H1 (cell line): ENCODE measurements around the gene RFNG. TPM values are rescaled to one million over a fixed set of nuclear protein-coding genes. Genes with fewer than 3 reads are reported as not detected.

ENCODE experiments used
- CTCF ChIA-PET: fragments of 300-600 bp; sonication (Branson Sonifier 250); formaldehyde crosslinking; loops from one replicate; lab custom pipeline; 2021; ENCODE audit not compliant: partially characterized antibody; lab: Charles Lee
- POLR2A ChIA-PET: fragments of 300-600 bp; sonication (Branson Sonifier 250); formaldehyde crosslinking; loops from one replicate; lab custom pipeline; 2021; ENCODE audit warnings: inconsistent platforms; ENCODE audit not compliant: partially characterized antibody; lab: Charles Lee
- DNase-seq, 2 experiments: peaks; one replicate each; pipeline versions ENCODE4 v3.0.0 to v3.0.0-alpha.2; 2010 to 2022; ENCODE audit warnings: low spot score in 2 of 2, low read depth in 1 of 2, mixed read lengths in 1 of 2
- FAIRE-seq: peaks from 2 replicates; lab custom pipeline; 2011; peaks lifted over from hg19 to GRCh38; lab: Jason Lieb, UNC
- H2AFZ ChIP-seq: 2 replicates; pipeline ENCODE4 v1.8.1; 2012; ENCODE audit warnings: low read length, inconsistent platforms
- H2AK5ac ChIP-seq: 2 replicates; pipeline ENCODE4 v1.6.1; 2013; ENCODE audit warnings: low read depth, low read length
- H2BK120ac ChIP-seq: replicated peaks from 2 replicates; pipeline ENCODE3; 2013; ENCODE audit warnings: low read depth, low read length, inconsistent platforms
- H2BK12ac ChIP-seq: 2 replicates; pipeline ENCODE4 v1.6.1; 2013; ENCODE audit warnings: low read depth, low read length
- H2BK15ac ChIP-seq: 2 replicates; pipeline ENCODE4 v1.6.1; 2013; ENCODE audit warnings: low read length
- H2BK20ac ChIP-seq: 2 replicates; pipeline ENCODE4 v1.6.1; 2013; ENCODE audit warnings: low read length
- H2BK5ac ChIP-seq: 2 replicates; pipeline ENCODE4 v1.6.1; 2013; ENCODE audit warnings: low read depth, low read length
- H3K14ac ChIP-seq: 2 replicates; pipeline ENCODE4 v1.6.1; 2013; ENCODE audit warnings: inconsistent platforms; ENCODE audit not compliant: insufficient read length
- H3K18ac ChIP-seq: 2 replicates; pipeline ENCODE4 v1.6.1; 2013; ENCODE audit warnings: low read length; ENCODE audit errors: extremely low read depth
- H3K23ac ChIP-seq: 2 replicates; pipeline ENCODE4 v1.6.1; 2013; ENCODE audit warnings: inconsistent platforms; ENCODE audit not compliant: insufficient read length
- H3K23me2 ChIP-seq: 2 replicates; pipeline ENCODE4 v1.6.1; 2013; ENCODE audit warnings: low read depth, low read length
- H3K27ac ChIP-seq: 2 replicates; pipeline ENCODE4 v1.6.1; 2011; ENCODE audit warnings: low read depth, low read length, inconsistent platforms
- H3K27me3 ChIP-seq, 4 experiments: replicated peaks in 1 of 4; 1 replicate in 1 of 4; 2 replicates in 3 of 4; pipeline versions ENCODE4 v1.6.1 to v1.8.1; 2011 to 2013; ENCODE audit warnings: low read length in 3 of 4, mild to moderate bottlenecking in 3 of 4, inconsistent platforms in 2 of 4, mixed read lengths in 2 of 4, moderate library complexity in 1 of 4; ENCODE audit not compliant: control insufficient read depth in 3 of 4, insufficient read depth in 3 of 4; ENCODE audit errors: extremely low read depth in 1 of 4
- H3K36me3 ChIP-seq, 4 experiments: 2 replicates each; pipeline versions ENCODE4 v1.6.1 to v1.8.1; 2011 to 2013; ENCODE audit warnings: mild to moderate bottlenecking in 4 of 4, low read length in 3 of 4, moderate library complexity in 2 of 4, control low read depth in 1 of 4, inconsistent platforms in 1 of 4; ENCODE audit not compliant: insufficient read depth in 4 of 4, control insufficient read depth in 2 of 4
- H3K4ac ChIP-seq: replicated peaks from 2 replicates; pipeline ENCODE3; 2013; ENCODE audit warnings: low read length, low read depth, mixed read lengths, inconsistent platforms; ENCODE audit not compliant: insufficient read length
- H3K4me1 ChIP-seq, 4 experiments: replicated peaks in 1 of 4; 1 replicate in 1 of 4; 2 replicates in 3 of 4; pipeline versions ENCODE4 v1.6.1 to v1.8.1; 2011 to 2013; ENCODE audit warnings: low read length in 3 of 4, inconsistent platforms in 2 of 4, mixed read lengths in 1 of 4; ENCODE audit not compliant: insufficient read depth in 4 of 4, control insufficient read depth in 3 of 4
- H3K4me2 ChIP-seq, 2 experiments: 2 replicates each; pipeline versions ENCODE4 v1.6.1 to v1.8.1; 2011 to 2013; ENCODE audit warnings: low read depth in 2 of 2, low read length in 2 of 2, control low read depth in 1 of 2, inconsistent platforms in 1 of 2, mild to moderate bottlenecking in 1 of 2; ENCODE audit not compliant: insufficient read depth in 1 of 2
- H3K4me3 ChIP-seq, 4 experiments: fragments of 200-600, 300-600 bp in 1 of 4; sonication (generic), shearing (Covaris generic), sonication (Bioruptor Twin) in 1 of 4; 2 replicates each; pipeline versions ENCODE4 v1.5.1 to v1.8.1; 2011 to 2016; ENCODE audit warnings: low read length in 4 of 4, low read depth in 3 of 4, control low read depth in 2 of 4, inconsistent platforms in 2 of 4, mild to moderate bottlenecking in 2 of 4, mixed read lengths in 1 of 4, moderate library complexity in 1 of 4; ENCODE audit not compliant: insufficient read depth in 2 of 4; ENCODE audit errors: extremely low read depth in 1 of 4
- H3K56ac ChIP-seq: replicated peaks from 2 replicates; pipeline ENCODE3; 2013; ENCODE audit warnings: low read depth, mild to moderate bottlenecking, mixed read lengths, low read length, inconsistent platforms; ENCODE audit not compliant: insufficient read length
- H3K79me1 ChIP-seq: 2 replicates; pipeline ENCODE4 v1.6.1; 2013; ENCODE audit warnings: low read depth, low read length, control low read depth
- H3K79me2 ChIP-seq, 2 experiments: 2 replicates each; pipeline versions ENCODE4 v1.6.1 to v1.8.1; 2012 to 2013; ENCODE audit warnings: low read length in 2 of 2, mild to moderate bottlenecking in 2 of 2, inconsistent platforms in 1 of 2; ENCODE audit not compliant: insufficient read depth in 2 of 2, control insufficient read depth in 1 of 2
- H3K9ac ChIP-seq, 4 experiments: replicated peaks in 1 of 4; 1 replicate in 1 of 4; 2 replicates in 3 of 4; pipeline versions ENCODE4 v1.6.1 to v1.8.1; 2011 to 2013; ENCODE audit warnings: low read depth in 3 of 4, low read length in 3 of 4, control low read depth in 2 of 4, mild to moderate bottlenecking in 2 of 4, moderate library complexity in 2 of 4, inconsistent platforms in 1 of 4; ENCODE audit errors: extremely low read depth in 1 of 4
- H3K9me3 ChIP-seq, 2 experiments: 2 replicates each; pipeline versions ENCODE4 v1.6.1 to v1.8.1; 2012 to 2013; ENCODE audit warnings: mild to moderate bottlenecking in 2 of 2, moderate library complexity in 2 of 2, control low read depth in 1 of 2, inconsistent platforms in 1 of 2, low read depth in 1 of 2, low read length in 1 of 2, mixed read lengths in 1 of 2; ENCODE audit not compliant: insufficient read depth in 2 of 2
- H4K20me1 ChIP-seq, 2 experiments: replicated peaks in 1 of 2; 2 replicates each; pipeline versions ENCODE3 to v1.8.1; 2011 to 2013; ENCODE audit warnings: inconsistent platforms in 2 of 2, low read length in 2 of 2, mild to moderate bottlenecking in 1 of 2; ENCODE audit not compliant: insufficient read depth in 2 of 2, control insufficient read depth in 1 of 2
- H4K5ac ChIP-seq: 2 replicates; pipeline ENCODE4 v1.6.1; 2013; ENCODE audit warnings: low read length, low read depth, mixed read lengths, inconsistent platforms; ENCODE audit not compliant: insufficient read length
- H4K8ac ChIP-seq: 2 replicates; pipeline ENCODE4 v1.8.0; 2013; ENCODE audit warnings: mild to moderate bottlenecking, moderate library complexity, low read length, inconsistent platforms; ENCODE audit not compliant: insufficient read depth; ENCODE audit errors: extremely low read depth
- H4K91ac ChIP-seq: replicated peaks from 2 replicates; pipeline ENCODE3; 2013; ENCODE audit warnings: low read length, mixed read lengths, inconsistent platforms; ENCODE audit not compliant: insufficient read length
- BCL11A ChIP-seq, 2 experiments: IDR thresholded peaks; one replicate each; pipeline ENCODE4 v1.6.1; 2011; ENCODE audit warnings: low read depth in 2 of 2, low read length in 2 of 2, mild to moderate bottlenecking in 2 of 2
- EGR1 ChIP-seq: IDR thresholded peaks from 2 replicates; pipeline ENCODE4 v1.6.1; 2011; ENCODE audit warnings: low read depth, low read length, borderline replicate concordance
- JUND ChIP-seq: IDR thresholded peaks from 2 replicates; pipeline ENCODE4 v1.6.1; 2011; ENCODE audit warnings: mild to moderate bottlenecking, improper control_type of control experiment, low read length
- MAFK ChIP-seq: IDR thresholded peaks from 2 replicates; pipeline ENCODE4 v1.6.1; 2012; ENCODE audit warnings: low read depth, mild to moderate bottlenecking, improper control_type of control experiment, low read length
- NRF1 ChIP-seq: IDR thresholded peaks from 2 replicates; pipeline ENCODE4 v1.6.1; 2011; ENCODE audit warnings: mild to moderate bottlenecking, low read depth, low read length, improper control_type of control experiment
- SIRT6 ChIP-seq: IDR thresholded peaks from one replicate; pipeline ENCODE4 v1.7.1; 2012; ENCODE audit warnings: low read length, inconsistent platforms
- SP1 ChIP-seq: IDR thresholded peaks from 2 replicates; pipeline ENCODE4 v1.6.1; 2011; ENCODE audit warnings: low read depth, low read length
- TBP ChIP-seq: IDR thresholded peaks from 2 replicates; pipeline ENCODE4 v1.6.1; 2011; ENCODE audit warnings: low read depth, low read length, improper control_type of control experiment
- YY1 ChIP-seq: IDR thresholded peaks from 2 replicates; pipeline ENCODE4 v1.6.1; 2011; ENCODE audit warnings: low read depth, mild to moderate bottlenecking, low read length
- ZNF274 ChIP-seq: IDR thresholded peaks from 2 replicates; pipeline ENCODE4 v1.7.0; 2012; ENCODE audit warnings: low read length, borderline replicate concordance; ENCODE audit errors: extremely low read depth
- WGBS, 2 experiments: shearing (Covaris generic) in 1 of 2; methylation state at CpG; one replicate each; pipeline versions ENCODE4 v1.1.6 to v1.1.7; 2013 to 2015; ENCODE audit warnings: low lambda C conversion rate in 2 of 2, mixed read lengths in 2 of 2, inconsistent platforms in 1 of 2, low coverage in 1 of 2, missing lambda C conversion rate in 1 of 2; ENCODE audit not compliant: insufficient replicate concordance in 2 of 2, insufficient coverage in 1 of 2, insufficient read length in 1 of 2; ENCODE audit errors: extremely low coverage in 1 of 2, missing lambda C conversion rate in 1 of 2; 5-methylcytosine and 5-hydroxymethylcytosine counted together
- polyA plus RNA-seq, 7 experiments: library from polyadenylated mRNA; depleted of rRNA in 3 of 7; stranded (reverse) in 5 of 7; unstranded in 2 of 7; fragments of >200 nt in 5 of 7; fragments of 200-250 nt in 2 of 7; gene quantifications; 1 replicate in 5 of 7; 2 replicates in 1 of 7; 4 replicates in 1 of 7; pipeline versions ENCODE4 v1.2.1 to v1.2.3, GENCODE V29; 2011 to 2013; ENCODE audit warnings: missing spikeins in 2 of 7, mixed read lengths in 2 of 7
- total RNA-seq: library from RNA; stranded (reverse); fragmentation: NEBNext Ultra II Directional; extraction: Animal tissue kit (Norgen Biotek cat#: 25700); gene quantifications from 2 replicates; pipeline ENCODE4 v1.2.1, GENCODE V29; 2021

The RFNG gene
- total and polyA plus RNA-seq, 2 of the 8 experiments (the other 6 are each of a cell fraction or from before 2014, with no cell fraction given): 26.7 to 28.4 TPM

- H3K27me3 ChIP-seq: no peaks in the 10 kb centered on the region
- no peak overlapping the region for H2BK20ac ChIP-seq
- no peak overlapping the region for H3K4ac ChIP-seq
- H4K91ac ChIP-seq: no peak overlapping the region
- H3K56ac ChIP-seq: no peak overlapping the region
- no peaks in the 10 kb centered on the region for H3K9me3 ChIP-seq
- H4K20me1 ChIP-seq: peaks cover 3 to 7% of the 10 kb centered on the region in 2 experiments
- DNase-seq (no peak), FAIRE-seq (no peak)
- H2BK120ac ChIP-seq: no peak overlapping the region
- no peak overlapping the region for H3K27ac ChIP-seq
- POLR2A ChIA-PET: interaction anchor here (0.6 to 1.8 kb wide), 5 partner anchors 8 to 70 kb away, joined by 3 to 9 read pairs (median 3); no protein-coding TSS in a partner anchor
- no peak overlapping the region for H2BK12ac ChIP-seq
- H3K9ac ChIP-seq: no peak overlapping the region
- no peak overlapping the region for H3K4me2 ChIP-seq
- peak overlapping the region; percentile 57 for H4K8ac ChIP-seq
- no peak overlapping the region for H2BK5ac ChIP-seq
- WGBS, 2 experiments: 95% methylated on average over 35 of the region's 41 CpGs; no CpG with 5 or more reads in 1 of the 2 experiments
- H2BK15ac ChIP-seq: no peak overlapping the region
- 0 out of 2 replicates have a peak, but pooled peaks cover 1% of the 10 kb centered on the region for H3K23me2 ChIP-seq
- H3K23ac ChIP-seq: no peak overlapping the region
- H2AFZ ChIP-seq: no peak overlapping the region
- H4K5ac ChIP-seq: no peak overlapping the region
- peaks cover 0 to 1% (median 0%) of the 10 kb centered on the region in 4 experiments; a peak in 1 of 7 replicates for H3K4me1 ChIP-seq
- H2AK5ac ChIP-seq: no peak overlapping the region
- H3K18ac ChIP-seq: no peak overlapping the region
- no peaks in the 10 kb centered on the region for H3K36me3 ChIP-seq
- peaks cover 3% of the 10 kb centered on the region for H3K79me1 ChIP-seq
- no peak overlapping the region for H3K4me3 ChIP-seq
- CTCF ChIA-PET: interaction anchor here (0.5 to 4.0 kb wide), 6 partner anchors 8 to 564 kb away, joined by 3 to 29 read pairs (median 5); no protein-coding TSS in a partner anchor
- no peaks in the 10 kb centered on the region for H3K79me2 ChIP-seq
- H3K14ac ChIP-seq: no peak overlapping the region
- TF ChIP-seq NRF1: no peak
- TF ChIP-seq EGR1: no peak
- TF ChIP-seq YY1: no peak
- TF ChIP-seq JUND: no peak
- TF ChIP-seq TBP: no peak
- TF ChIP-seq BCL11A (IDR thresholded peaks at IDR 0.05; ENCODE audit: low read depth in 2 of 2, low read length in 2 of 2): no peak
- TF ChIP-seq MAFK: no peak
- no peak for TF ChIP-seq SP1
- no peak for TF ChIP-seq ZNF274
- TF ChIP-seq SIRT6: no peak
Observed at GRCh38 chr17:82004517-82005455, 46.8 kb downstream of the RFNG start.
